NCI-H128 (cell line): ENCODE data around the gene ABHD15.

Experiments
- DNase-seq: peaks from one replicate; lab custom pipeline; 2025; ENCODE audit not compliant: unreplicated experiment; lab: John Stamatoyannopoulos, UW

Gene ABHD15

DNA sequence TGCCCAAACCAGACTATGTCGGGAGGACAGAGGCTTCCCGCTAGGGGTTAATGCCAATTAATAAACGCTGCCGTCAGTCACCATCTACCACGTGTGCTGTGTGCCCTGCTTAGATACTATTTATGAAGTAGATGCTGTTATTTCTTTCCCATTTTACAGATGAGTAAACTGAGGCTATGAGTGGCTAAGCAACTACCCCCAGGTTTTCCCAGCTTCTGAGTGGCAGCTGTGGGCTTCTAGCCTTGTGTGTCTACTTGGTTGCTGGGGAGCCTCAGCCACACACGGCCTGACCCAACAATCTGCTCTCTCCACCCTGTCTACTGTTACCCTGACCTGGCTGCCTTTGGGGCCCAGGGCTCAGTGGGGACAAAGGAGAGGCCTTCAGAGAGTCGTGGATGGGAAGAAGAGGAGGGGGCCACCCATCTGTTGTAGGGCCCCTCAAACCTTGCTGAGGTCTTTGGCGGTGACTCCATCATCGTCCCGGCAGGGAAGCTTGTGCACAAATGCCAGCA lies 15.5 kb upstream of the ABHD15 start:
- no peak for DNase-seq

GRCh38 chr17:29581583-29582253 lies 14.9 kb upstream of the ABHD15 start:
- no peak for DNase-seq

GRCh38 chr17:29579866-29580771 lies 13.3 kb upstream of the ABHD15 start:
- peak; percentile 42 for DNase-seq

- DNase-seq, result no peak
Measured at GRCh38 chr17:29578626-29579485, 12.0 kb upstream of the ABHD15 start.

DNA sequence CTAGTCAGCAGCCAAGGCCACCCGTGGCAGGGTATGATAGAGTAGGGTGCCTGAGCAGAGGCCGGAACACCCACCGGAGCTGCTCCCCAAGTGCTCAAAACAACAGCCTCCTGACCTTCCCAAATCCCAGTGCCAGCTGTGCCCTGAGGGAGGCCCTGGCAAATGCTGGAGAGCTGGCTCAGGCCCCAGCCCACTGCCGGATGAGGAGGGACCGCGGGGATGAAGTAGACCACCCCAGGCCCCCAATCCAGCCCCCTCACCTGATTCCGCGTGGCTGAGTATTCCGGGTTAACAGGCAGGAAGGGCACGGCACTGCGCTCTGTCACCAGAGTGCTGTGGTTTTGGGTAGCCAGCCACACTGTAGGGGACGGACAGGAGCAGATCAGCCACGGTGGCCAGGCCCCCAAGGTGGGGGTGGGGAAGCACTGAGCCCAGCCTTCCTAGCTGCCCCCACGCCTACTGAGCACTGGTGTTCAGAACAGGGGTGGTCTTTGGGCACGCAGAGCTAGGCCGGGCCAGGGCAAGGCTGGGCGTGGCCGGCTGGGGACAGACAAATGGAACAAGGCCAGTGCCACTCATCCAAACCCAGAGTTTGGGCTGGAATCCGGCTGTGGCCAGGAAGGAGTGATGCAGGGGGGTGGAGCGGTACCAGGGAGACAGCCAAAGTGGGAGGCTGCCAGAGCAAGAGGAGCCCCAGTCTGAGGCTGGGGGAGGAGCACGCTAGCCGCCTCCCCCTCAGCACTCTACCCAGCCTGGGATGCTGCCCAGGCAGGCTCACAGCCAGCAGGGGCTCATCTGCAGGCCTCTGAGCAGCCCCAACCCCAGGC lies 10.8 kb upstream of the ABHD15 start:
- no peak for DNase-seq

- DNase-seq, result no peak
Measured at GRCh38 chr17:29577001-29577370, 10.1 kb upstream of the ABHD15 start.

GRCh38 chr17:29576214-29577000 lies 9.6 kb upstream of the ABHD15 start:
- no peak for DNase-seq

GRCh38 chr17:29575511-29576213 lies 8.8 kb upstream of the ABHD15 start:
- DNase-seq, result no peak

DNA sequence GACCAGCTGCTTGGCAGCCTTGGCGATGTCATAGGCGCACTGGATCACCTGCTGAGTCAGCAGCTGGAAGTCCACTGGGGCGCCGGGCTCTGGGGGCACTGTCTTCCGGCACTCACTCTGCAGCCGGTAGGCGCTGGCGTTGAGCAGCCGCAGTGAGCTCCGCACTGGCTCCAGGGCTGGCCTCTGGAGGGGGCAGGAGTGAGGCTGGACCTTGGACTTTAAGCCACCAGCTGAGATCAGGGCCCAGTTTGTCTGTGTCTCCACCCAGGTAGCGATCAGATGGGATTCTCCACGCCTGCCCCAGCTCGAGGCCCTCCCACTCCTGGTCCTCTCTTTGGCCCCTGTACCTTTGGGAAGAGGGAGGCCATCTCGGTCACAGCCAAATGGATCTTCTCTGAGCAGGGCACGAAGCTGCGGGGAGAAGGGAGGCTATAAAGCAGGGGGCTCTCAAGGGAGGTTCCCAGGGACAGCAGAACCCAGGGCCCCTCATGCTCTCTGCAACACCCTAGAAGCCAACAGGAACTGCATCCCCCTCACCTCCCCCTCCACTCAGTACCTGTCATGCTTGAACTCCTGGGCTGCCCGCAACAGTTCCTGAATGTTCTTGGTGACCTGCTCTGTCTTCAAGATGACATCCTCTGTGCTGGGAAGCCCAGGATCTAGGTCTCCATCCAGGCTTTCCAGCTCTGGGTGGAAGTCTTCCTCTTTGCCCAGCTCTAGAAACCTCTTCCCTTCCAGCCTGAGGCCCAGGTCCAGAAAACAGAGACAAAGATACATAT lies 8.1 kb upstream of the ABHD15 start:
- no peak for DNase-seq

DNA sequence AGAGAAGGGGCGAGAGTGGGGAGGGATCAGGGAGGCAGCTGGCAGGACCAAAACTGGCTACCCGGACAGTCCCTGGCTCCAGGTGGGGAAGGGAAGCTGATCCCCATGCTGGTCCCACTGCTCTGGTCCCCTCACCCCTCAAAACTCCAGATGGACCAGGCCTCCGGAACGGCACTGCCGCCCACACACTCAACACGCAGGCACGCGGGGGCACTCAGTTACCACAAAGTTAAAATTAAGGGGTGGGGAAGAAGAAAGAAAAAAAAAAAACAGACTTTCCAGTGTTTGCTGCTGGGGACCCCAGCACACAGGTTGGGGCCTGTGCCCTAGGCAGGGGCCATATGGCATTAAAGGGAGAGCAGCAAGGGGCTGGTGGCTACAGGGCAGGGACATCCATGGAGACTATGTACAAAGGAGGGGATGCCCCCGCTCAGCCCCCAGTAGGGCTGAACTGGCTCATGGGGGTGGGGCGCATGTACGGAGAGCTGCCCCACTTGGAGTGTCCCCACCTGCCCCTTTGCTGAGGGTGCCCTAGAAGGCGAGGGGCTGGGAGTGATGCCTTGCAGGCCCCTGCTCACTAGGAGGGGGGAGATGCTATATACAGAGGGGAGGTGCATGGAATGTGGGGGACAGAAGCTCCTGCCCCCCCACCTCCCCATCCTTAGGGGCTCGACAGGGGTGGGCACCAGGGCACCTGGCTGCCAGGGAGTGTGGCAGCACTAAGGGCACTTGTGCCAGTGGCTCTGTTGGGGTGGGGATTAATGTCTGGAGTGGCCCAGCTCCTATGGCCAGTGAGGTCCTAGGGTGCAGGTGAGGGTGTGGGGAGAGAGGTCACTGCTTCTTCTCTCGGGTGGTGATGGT lies 7.3 kb upstream of the ABHD15 start:
- no peak for DNase-seq

DNA sequence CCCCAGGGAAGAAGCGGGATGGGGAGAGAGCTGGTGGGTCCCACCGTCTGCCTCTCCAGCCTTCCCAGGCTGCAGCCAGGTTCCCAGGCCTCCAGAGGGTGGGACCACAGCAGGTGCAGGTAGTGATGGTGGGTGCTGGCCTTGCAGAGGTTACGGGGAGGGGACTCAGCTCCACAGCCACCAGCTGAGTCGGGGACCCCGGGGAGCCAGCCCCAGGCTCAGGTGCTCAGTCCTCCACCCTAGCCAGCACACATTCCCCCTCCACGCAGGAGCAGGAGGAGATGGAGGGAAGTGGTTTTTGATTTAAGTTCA lies 6.7 kb upstream of the ABHD15 start:
- no peak for DNase-seq

- DNase-seq, result no peak
Measured at GRCh38 chr17:29572691-29573557, 6.1 kb upstream of the ABHD15 start.

GRCh38 chr17:29571883-29572681 lies 5.2 kb upstream of the ABHD15 start:
- DNase-seq, result no peak

DNA sequence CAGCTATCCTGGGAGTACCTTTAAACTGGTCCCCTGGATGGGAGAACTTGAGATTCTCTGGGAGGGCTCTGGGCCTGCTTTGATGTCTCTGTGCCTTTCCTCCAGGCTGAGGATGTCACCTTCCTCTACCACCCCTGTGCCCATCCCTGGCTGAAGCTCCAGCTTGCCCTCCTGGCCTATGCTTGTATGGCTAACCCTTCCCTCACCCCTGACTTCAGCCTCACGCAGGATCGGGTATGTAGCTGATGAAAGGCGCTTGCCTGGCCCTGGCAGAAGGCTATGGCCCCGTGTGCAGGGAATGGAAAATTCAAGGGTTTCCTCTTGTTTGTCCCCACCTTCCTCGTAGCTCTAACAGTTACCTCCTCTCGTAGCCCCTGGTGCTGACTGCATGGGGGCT lies 4.6 kb upstream of the ABHD15 start:
- DNase-seq, result no peak

DNA sequence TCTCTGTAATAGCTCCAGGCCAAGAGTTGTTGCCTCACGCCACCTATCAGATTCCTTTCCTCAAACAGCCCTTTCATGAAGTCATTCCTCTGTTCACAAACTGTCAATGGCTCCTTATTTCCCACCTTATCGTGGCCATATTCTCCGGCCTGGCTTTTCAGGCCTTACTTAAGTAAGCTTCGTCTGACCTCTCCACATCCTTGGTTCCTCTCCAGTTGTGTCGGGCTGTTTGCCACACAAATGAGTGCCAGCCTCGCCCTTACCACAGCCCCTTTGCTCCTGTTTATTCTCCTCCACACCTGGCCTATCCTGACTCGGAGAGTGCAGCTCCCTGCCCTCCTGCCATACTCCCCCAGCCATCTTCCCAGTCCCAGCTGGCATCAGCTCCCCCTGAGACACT lies 3.7 kb upstream of the ABHD15 start:
- no peak for DNase-seq
